Airway epithelial cell (primary cell): ENCODE data around the gene SLC66A2. TPM values are rescaled to one million over a fixed set of nuclear protein-coding genes. Genes with fewer than 3 reads are reported as not detected.

Source experiments
- total RNA-seq: library from RNA; depleted of rRNA; stranded (reverse); fragments of >200 nt; gene quantifications from 2 replicates; pipeline ENCODE4 v1.2.3, GENCODE V29; 2015

SLC66A2 gene
- total RNA-seq: 49.1 and 49.4 TPM in 2 replicates

DNA sequence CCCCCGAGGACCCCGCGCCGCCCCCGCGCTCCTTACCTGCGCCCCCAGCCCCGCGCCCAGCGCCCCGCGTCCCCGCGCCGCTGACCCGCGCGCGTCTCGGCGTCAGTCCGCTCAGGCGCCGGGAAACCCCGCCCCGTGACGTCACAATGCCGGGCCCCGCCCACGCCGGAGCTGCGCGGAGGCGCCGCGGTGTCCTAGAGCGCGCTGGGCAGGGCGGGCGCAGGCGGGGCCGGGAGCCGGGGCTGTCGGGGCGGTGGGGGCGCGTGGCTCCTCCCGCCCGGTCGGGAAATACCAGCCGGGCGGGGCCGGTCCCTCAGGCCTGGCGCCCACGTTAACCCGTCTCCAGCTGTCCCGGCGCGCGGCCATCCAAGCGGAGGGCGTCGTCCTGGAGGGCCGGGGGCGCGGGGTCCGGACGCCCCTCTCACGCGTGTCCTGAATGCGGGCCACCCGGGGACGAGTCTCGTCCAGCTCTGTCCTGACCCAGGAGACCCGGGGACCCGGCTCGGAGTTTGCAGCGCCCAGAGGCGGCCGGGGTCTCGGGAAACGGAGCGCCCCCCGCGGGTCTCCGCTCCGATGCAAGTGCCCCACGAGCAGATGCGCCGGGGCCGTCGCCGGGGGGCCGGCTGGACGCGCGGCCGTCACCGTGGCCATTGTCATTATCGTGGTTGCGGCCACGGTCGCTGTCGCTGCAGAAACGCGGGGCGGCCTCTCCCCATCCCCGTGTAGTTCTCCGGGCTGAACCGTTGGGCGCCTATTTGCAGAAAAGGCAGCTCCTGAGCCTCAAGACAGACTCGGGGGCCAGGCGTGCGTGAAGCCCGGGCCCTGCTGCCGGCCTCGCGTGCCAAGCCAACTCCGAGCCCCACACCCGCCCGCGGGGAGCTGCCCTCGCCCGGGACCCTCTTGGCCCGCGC is at the start of gene SLC66A2:
SLC66A2 (minus strand) TSS at position 109 of the 911 bp plus-strand sequence. CDS start 727 bp downstream, outside the sequence.

DNA sequence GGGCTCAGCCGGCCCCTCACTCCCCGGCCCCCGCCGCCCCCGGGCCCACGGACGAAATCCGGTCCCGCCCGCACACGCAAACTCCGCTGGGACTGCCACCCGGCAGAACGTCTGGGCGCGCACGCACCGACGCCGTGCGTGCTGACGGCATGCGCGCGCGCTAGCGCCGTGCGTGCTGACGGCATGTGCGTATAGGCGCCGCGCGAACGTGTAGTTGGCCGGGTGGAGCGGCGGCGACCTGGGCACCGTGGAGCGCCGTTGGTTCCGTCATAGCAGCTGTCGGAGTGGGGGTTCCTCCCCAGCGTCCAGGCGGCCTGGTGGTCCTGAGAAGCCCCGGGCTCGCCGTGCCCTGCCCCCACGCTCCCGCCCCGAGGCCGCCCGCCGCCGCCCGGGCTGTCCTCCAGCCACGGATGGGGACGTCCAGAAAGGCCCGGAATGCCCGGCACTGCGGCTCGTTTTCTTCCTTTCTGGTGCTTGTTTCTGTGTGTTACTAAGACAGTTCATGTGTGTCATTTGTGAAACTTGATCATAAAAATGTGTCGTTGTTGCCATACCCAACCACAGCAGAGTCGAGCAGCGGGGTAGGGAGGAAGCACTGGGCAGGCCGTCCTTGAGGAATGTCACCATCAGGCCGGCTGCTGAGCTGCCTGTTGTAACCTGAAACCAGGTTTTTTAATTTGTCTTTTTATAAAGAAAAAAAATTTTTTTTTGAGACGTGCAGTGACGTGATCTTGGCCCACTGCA is 37.2 kb upstream of the SLC66A2 start, which contains the start of gene TXNL4A:
TXNL4A (minus strand) TSS at position 113 of the 744 bp plus-strand sequence. CDS start 171 bp downstream, outside the sequence.

DNA sequence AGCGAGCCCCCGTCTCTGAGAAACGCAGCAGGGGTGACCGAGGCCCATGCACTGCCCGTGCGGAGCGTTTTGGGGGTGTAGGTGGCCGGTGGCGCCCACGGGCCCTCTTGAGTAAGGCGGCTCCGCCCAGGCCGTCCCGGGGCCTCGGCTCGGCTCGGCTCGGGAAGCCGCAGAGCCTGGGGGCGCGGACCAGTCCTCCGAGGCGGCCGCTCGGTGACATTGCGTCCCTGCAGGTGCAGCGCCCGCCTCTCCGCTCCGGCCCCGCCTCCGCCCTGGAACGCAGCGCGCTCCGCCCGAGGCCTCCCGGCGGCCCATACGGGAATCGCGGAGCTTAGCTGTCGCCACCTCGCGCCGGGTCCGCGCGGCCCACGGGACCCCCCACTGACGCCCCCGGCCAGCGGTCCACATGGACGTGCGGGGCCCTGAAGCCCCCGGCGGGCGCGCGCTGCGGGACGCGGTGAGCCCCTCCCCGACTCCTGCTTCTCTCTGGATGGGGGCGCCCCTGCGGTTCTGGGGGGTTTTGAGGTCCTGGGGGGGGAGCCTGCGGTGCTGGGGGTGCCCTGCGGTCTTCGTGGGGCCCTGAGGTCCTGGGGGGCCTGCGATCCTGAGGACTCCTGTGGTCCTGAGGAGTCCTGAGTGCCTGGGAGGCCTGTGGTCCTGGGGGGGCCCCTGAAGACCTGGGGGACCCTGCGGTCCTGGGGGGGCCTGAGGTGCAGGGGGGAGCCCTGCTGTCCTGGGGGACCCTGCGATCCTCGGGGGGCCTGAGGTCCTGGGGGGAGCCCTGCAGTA is 13.1 kb upstream of the SLC66A2 start, which contains the start of gene HSBP1L1:
HSBP1L1 (plus strand) TSS at position 314 of the 789 bp plus-strand sequence; CDS start at position 407, 93 bp downstream.

Other genes with a start within 250 kb of the SLC66A2 start
- 0.21 TPM in 1 of 2 replicates, not detected in the other for gene KCNG2, start 153.7 kb downstream of the SLC66A2 start, total RNA-seq
- 30.8 and 56.3 TPM in 2 replicates for gene HSBP1L1, start 13.0 kb upstream of the SLC66A2 start, total RNA-seq
- gene TXNL4A, start 36.9 kb upstream of the SLC66A2 start, total RNA-seq: 64.0 and 74.2 TPM in 2 replicates
- 39.9 and 45.7 TPM in 2 replicates for gene RBFA, start 82.8 kb upstream of the SLC66A2 start, total RNA-seq
- gene ADNP2, start 157.6 kb upstream of the SLC66A2 start, total RNA-seq: 13.6 and 20.0 TPM in 2 replicates